Measurements from ENCODE around the gene GRK5. TPM values are rescaled to one million over a fixed set of nuclear protein-coding genes. Genes with fewer than 3 reads are reported as not detected.

The GRK5 gene
- total RNA-seq, 1 donor = 1.8 TPM

DNA sequence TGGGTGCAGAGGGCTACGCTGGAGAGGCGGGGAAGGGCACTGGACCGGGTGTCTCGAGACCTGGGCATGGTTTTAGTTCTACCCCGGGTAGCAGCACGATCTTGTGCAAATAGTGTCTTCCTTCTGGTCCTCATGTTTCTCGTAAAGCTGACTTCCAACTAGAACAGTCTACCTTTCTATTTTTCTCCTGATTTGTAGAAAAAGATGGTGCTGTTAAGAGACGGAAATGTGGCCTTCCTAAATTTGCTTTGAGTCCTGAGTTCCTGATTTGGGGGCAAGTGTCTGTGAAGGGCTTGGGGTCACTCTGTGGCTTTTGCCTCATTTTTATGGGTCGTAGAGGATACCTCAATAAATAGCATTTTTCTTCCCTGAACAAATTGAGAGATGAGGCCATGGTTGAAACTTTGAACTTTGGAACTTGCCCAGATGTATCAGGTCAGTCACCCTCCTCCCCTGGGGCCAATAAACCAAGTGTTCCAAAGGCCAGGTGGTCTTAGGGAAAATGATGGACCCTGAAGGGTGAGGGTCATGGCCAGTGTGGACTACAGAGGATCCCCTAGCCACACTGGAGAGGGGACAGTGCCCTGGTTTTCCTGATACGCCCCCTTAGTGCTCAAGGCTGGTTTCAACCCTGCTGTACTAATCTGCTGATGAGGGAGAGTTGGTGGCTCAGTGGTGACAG lies 45.2 kb downstream of the GRK5 start:
- Histone ChIP-seq H3K27ac (ENCODE audit: low read depth, low read length) (peak overlapping the region; percentile 98), H3K79me2 (ENCODE audit: insufficient read depth, low read length) (no peaks in the 10 kb centered on the region), H3K9me3 (ENCODE audit: low read depth, low read length) (no peaks in the 10 kb centered on the region), H2AFZ (ENCODE audit: low read length) (no peak overlapping the region), H3K4me1 (ENCODE audit: insufficient read depth, low read length) (peaks cover 41% of the 10 kb centered on the region), H3K27me3 (ENCODE audit: insufficient read depth, low read length) (no peaks in the 10 kb centered on the region), H4K20me1 (ENCODE audit: insufficient read depth, low read length) (no peaks in the 10 kb centered on the region), H3K4me3 (ENCODE audit: insufficient read depth, low read length) (no peak overlapping the region), H3K36me3 (ENCODE audit: insufficient read depth, low read length) (no peaks in the 10 kb centered on the region), H3K4me2 (ENCODE audit: insufficient read depth, low read length) (peak overlapping the region; percentile 75)
- TF ChIP-seq, protein P1, sequence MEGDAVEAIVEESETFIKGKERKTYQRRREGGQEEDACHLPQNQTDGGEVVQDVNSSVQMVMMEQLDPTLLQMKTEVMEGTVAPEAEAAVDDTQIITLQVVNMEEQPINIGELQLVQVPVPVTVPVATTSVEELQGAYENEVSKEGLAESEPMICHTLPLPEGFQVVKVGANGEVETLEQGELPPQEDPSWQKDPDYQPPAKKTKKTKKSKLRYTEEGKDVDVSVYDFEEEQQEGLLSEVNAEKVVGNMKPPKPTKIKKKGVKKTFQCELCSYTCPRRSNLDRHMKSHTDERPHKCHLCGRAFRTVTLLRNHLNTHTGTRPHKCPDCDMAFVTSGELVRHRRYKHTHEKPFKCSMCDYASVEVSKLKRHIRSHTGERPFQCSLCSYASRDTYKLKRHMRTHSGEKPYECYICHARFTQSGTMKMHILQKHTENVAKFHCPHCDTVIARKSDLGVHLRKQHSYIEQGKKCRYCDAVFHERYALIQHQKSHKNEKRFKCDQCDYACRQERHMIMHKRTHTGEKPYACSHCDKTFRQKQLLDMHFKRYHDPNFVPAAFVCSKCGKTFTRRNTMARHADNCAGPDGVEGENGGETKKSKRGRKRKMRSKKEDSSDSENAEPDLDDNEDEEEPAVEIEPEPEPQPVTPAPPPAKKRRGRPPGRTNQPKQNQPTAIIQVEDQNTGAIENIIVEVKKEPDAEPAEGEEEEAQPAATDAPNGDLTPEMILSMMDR (IDR thresholded peaks at IDR 0.05; ENCODE audit: extremely low read depth, low read depth, low read length) = no peak
- DNase-seq (ENCODE audit: insufficient read length, low spot score, missing footprints) = no peak

- Histone ChIP-seq H3K36me3 (ENCODE audit: insufficient read depth, low read length) (no peaks in the 10 kb centered on the region), H3K27ac (ENCODE audit: low read depth, low read length) (peak overlapping the region; percentile 98), H3K27me3 (ENCODE audit: insufficient read depth, low read length) (no peaks in the 10 kb centered on the region), H3K4me3 (ENCODE audit: insufficient read depth, low read length) (peak overlapping the region; percentile 51), H3K4me2 (ENCODE audit: insufficient read depth, low read length) (peak overlapping the region; percentile 75), H2AFZ (ENCODE audit: low read length) (peak overlapping the region; percentile 66), H4K20me1 (ENCODE audit: insufficient read depth, low read length) (no peaks in the 10 kb centered on the region), H3K9me3 (ENCODE audit: low read depth, low read length) (no peaks in the 10 kb centered on the region), H3K4me1 (ENCODE audit: insufficient read depth, low read length) (peaks cover 39% of the 10 kb centered on the region), H3K79me2 (ENCODE audit: insufficient read depth, low read length) (no peaks in the 10 kb centered on the region)
- peak; percentile 97 for DNase-seq (ENCODE audit: insufficient read length, low spot score, missing footprints)
- TF ChIP-seq, protein P1 (IDR thresholded peaks at IDR 0.05; ENCODE audit: extremely low read depth, low read depth, low read length) = peak; percentile 29
Observed at GRCh38 chr10:119253433-119254174, 46.2 kb downstream of the GRK5 start.

DNA sequence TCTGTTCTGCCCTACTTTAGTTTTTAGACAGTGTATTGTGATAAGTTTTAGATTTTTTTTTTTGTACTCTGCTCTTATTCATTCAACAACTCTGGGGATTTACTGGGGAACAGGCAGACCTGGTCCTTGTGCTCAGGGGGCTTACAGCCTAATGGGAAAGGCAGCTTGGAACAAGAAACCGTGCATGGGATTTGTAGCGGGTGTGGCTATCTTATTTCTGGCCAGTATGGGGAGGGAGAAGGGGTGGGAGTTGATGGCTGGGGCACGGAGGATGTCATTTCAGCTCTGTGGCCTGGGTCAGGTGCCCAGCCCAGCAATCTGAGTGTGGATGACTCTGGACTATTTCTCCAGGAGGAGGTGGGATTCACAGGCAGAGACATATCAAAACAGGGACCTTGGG lies 47.0 kb downstream of the GRK5 start:
- H3K79me2 ChIP-seq (ENCODE audit: insufficient read depth, low read length) = no peaks in the 10 kb centered on the region
- H3K4me2 ChIP-seq (ENCODE audit: insufficient read depth, low read length) = peak overlapping the region; percentile 75
- no peaks in the 10 kb centered on the region for H3K36me3 ChIP-seq (ENCODE audit: insufficient read depth, low read length)
- peak overlapping the region; percentile 98 for H3K27ac ChIP-seq (ENCODE audit: low read depth, low read length)
- H3K27me3 ChIP-seq (ENCODE audit: insufficient read depth, low read length) = no peaks in the 10 kb centered on the region
- H2AFZ ChIP-seq (ENCODE audit: low read length) = peak overlapping the region; percentile 66
- TF ChIP-seq, protein P1 (IDR thresholded peaks at IDR 0.05; ENCODE audit: extremely low read depth, low read depth, low read length) = no peak
- peak; percentile 85 for DNase-seq (ENCODE audit: insufficient read length, low spot score, missing footprints)
- peak overlapping the region; percentile 51 for H3K4me3 ChIP-seq (ENCODE audit: insufficient read depth, low read length)
- peaks cover 39% of the 10 kb centered on the region for H3K4me1 ChIP-seq (ENCODE audit: insufficient read depth, low read length)
- H3K9me3 ChIP-seq (ENCODE audit: low read depth, low read length) = no peaks in the 10 kb centered on the region
- no peaks in the 10 kb centered on the region for H4K20me1 ChIP-seq (ENCODE audit: insufficient read depth, low read length)

DNA sequence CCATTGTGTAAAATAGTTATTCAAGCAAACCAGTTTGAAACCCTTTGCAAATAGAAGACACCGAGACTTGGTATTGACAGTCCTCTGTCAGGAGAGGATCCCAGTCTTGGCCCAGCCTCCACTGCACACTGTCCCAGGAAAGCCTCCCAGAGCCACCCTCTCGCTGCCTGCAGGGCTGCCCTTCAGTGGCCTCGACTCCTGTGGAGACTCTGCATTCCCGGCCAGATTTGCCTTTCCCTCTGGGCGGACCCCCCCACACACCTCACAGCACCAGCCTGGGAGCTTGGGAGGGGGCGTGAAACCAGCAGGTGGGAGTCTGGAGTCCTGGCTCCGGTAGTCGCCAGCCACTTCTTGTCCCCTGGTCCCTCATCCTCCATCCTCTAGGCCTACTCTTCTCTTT lies 48.7 kb downstream of the GRK5 start:
- Histone ChIP-seq H2AFZ (ENCODE audit: low read length) (no peak overlapping the region), H3K4me1 (ENCODE audit: insufficient read depth, low read length) (peaks cover 31% of the 10 kb centered on the region), H3K27ac (ENCODE audit: low read depth, low read length) (no peak overlapping the region), H4K20me1 (ENCODE audit: insufficient read depth, low read length) (no peaks in the 10 kb centered on the region), H3K27me3 (ENCODE audit: insufficient read depth, low read length) (no peaks in the 10 kb centered on the region), H3K9me3 (ENCODE audit: low read depth, low read length) (no peaks in the 10 kb centered on the region), H3K4me2 (ENCODE audit: insufficient read depth, low read length) (no peak overlapping the region), H3K4me3 (ENCODE audit: insufficient read depth, low read length) (no peak overlapping the region), H3K79me2 (ENCODE audit: insufficient read depth, low read length) (no peaks in the 10 kb centered on the region), H3K36me3 (ENCODE audit: insufficient read depth, low read length) (no peaks in the 10 kb centered on the region)
- TF ChIP-seq, protein P1 (IDR thresholded peaks at IDR 0.05; ENCODE audit: extremely low read depth, low read depth, low read length) = no peak
- no peak for DNase-seq (ENCODE audit: insufficient read length, low spot score, missing footprints)
